ENCODE results near the gene SYCE1L. TPM values are rescaled to one million over a fixed set of nuclear protein-coding genes. Genes with fewer than 3 reads are reported as not detected.

SYCE1L gene
- polyA plus RNA-seq, 3 donors = 0.29 TPM; not detected in 2

GRCh38 chr16:77193377-77193776 is 5.8 kb upstream of the SYCE1L start:
- H3K4me2 ChIP-seq (replicated peaks; ENCODE audit: extremely low read depth, low read length, poor library complexity, severe bottlenecking) = no peak overlapping the region
- DNase-seq = no peak
- no peaks in the 10 kb centered on the region for H3K27me3 ChIP-seq (ENCODE audit: control insufficient read depth in 2 of 2, insufficient read depth in 2 of 2, low read length in 2 of 2)
- peaks cover 53 to 59% of the 10 kb centered on the region in 2 donors for H3K36me3 ChIP-seq (replicated peaks in 1 of 2; ENCODE audit: control insufficient read depth in 1 of 2, insufficient read depth in 2 of 2, low read length in 2 of 2)
- H3K9me3 ChIP-seq (replicated peaks in 1 of 2; ENCODE audit: control insufficient read depth in 1 of 2, insufficient read depth in 1 of 2, low read length in 2 of 2) = no peaks in the 10 kb centered on the region
- H3K4me3 ChIP-seq (replicated peaks in 1 of 3; ENCODE audit: low read depth in 2 of 3, low read length in 3 of 3) = no peak overlapping the region
- Mint-ChIP-seq H3K4me3 (no peak overlapping the region), H3K27ac (peak overlapping the region in 4 of 7 donors; percentile 38 to 82 (median 67)), H3K36me3 (peaks cover 61 to 62% of the 10 kb centered on the region in 2 donors), H3K4me1 (peaks cover 30% of the 10 kb centered on the region), H3K27me3 (ENCODE audit: low read depth in 3 of 3) (peaks cover 0 to 5% (median 0%) of the 10 kb centered on the region in 3 donors), H3K9me3 (peaks cover 0 to 13% (median 0%) of the 10 kb centered on the region in 7 donors)
- H2AFZ ChIP-seq (ENCODE audit: insufficient read depth, low read depth, low read length, poor library complexity, severe bottlenecking) = no peak overlapping the region
- intact Hi-C loops (cut with micrococcal nuclease) = loop anchor here in 1 of 2 donors (5.0 to 10.0 kb wide), 3 partner anchors 531 to 1626 kb away; partner anchors contain the start of genes GABARAPL2, NUDT7 and WWOX
- peaks cover 21 to 34% of the 10 kb centered on the region in 2 donors for H3K4me1 ChIP-seq (ENCODE audit: control insufficient read depth in 1 of 2, insufficient read depth in 2 of 2, low read length in 2 of 2)
- peaks cover 60% of the 10 kb centered on the region for H3K79me2 ChIP-seq (ENCODE audit: insufficient read depth, low read length)
- peaks cover 49% of the 10 kb centered on the region for H4K20me1 ChIP-seq (ENCODE audit: insufficient read depth, low read length)
- no peak overlapping the region for H3K9ac ChIP-seq (ENCODE audit: insufficient read depth, low read length, poor library complexity, severe bottlenecking)
- TF ChIP-seq, protein P1, sequence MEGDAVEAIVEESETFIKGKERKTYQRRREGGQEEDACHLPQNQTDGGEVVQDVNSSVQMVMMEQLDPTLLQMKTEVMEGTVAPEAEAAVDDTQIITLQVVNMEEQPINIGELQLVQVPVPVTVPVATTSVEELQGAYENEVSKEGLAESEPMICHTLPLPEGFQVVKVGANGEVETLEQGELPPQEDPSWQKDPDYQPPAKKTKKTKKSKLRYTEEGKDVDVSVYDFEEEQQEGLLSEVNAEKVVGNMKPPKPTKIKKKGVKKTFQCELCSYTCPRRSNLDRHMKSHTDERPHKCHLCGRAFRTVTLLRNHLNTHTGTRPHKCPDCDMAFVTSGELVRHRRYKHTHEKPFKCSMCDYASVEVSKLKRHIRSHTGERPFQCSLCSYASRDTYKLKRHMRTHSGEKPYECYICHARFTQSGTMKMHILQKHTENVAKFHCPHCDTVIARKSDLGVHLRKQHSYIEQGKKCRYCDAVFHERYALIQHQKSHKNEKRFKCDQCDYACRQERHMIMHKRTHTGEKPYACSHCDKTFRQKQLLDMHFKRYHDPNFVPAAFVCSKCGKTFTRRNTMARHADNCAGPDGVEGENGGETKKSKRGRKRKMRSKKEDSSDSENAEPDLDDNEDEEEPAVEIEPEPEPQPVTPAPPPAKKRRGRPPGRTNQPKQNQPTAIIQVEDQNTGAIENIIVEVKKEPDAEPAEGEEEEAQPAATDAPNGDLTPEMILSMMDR (IDR thresholded peaks at IDR 0.05) = no peak
- H3K27ac ChIP-seq (ENCODE audit: low read depth in 1 of 2, low read length in 2 of 2) = no peak overlapping the region
- WGBS (ENCODE audit: insufficient coverage) = over 99% methylated on average over 11 of the region's 13 CpGs

DNA sequence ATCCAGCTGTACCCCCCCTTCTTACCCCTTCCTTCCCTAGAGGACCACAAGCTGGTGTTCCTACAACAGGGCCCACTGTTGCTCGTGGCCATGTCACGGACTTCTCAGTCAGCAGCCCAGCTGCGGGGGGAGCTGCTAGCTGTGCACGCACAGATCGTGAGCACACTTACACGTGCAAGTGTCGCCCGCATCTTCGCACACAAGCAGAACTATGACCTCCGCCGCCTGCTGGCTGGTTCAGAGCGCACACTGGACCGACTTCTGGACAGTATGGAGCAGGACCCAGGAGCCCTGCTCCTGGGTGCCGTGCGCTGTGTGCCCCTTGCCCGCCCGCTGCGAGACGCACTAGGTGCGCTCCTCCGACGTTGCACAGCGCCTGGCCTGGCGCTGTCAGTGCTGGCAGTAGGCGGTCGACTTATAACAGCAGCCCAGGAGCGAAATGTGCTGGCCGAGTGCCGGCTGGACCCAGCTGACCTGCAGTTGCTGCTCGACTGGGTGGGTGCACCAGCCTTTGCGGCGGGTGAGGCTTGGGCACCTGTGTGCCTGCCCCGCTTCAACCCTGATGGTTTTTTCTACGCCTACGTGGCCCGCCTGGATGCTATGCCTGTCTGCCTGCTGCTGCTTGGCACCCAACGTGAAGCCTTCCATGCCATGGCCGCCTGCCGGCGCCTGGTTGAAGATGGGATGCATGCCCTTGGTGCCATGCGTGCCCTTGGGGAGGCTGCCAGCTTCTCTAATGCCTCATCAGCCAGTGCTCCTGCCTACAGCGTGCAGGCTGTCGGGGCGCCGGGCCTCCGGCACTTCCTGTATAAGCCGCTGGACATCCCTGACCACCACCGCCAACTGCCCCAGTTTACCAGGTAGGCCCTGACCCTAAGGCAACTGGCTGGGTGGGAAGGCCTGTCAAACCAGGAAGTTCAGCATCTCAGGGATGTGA is 4.6 kb upstream of the SYCE1L start:
- Histone ChIP-seq H3K4me2 (replicated peaks; ENCODE audit: extremely low read depth, low read length, poor library complexity, severe bottlenecking) (no peak overlapping the region), H4K20me1 (ENCODE audit: insufficient read depth, low read length) (peaks cover 60% of the 10 kb centered on the region), H3K27me3 (ENCODE audit: control insufficient read depth in 2 of 2, insufficient read depth in 2 of 2, low read length in 2 of 2) (no peaks in the 10 kb centered on the region), H3K4me1 (ENCODE audit: control insufficient read depth in 1 of 2, insufficient read depth in 2 of 2, low read length in 2 of 2) (peaks cover 21 to 34% of the 10 kb centered on the region in 2 donors), H3K9me3 (replicated peaks in 1 of 2; ENCODE audit: control insufficient read depth in 1 of 2, insufficient read depth in 1 of 2, low read length in 2 of 2) (no peaks in the 10 kb centered on the region), H3K4me3 (replicated peaks in 1 of 3; ENCODE audit: low read depth in 2 of 3, low read length in 3 of 3) (no peak overlapping the region), H2AFZ (ENCODE audit: insufficient read depth, low read depth, low read length, poor library complexity, severe bottlenecking) (no peak overlapping the region), H3K27ac (ENCODE audit: low read depth in 1 of 2, low read length in 2 of 2) (no peak overlapping the region), H3K9ac (ENCODE audit: insufficient read depth, low read length, poor library complexity, severe bottlenecking) (no peak overlapping the region), H3K36me3 (replicated peaks in 1 of 2; ENCODE audit: control insufficient read depth in 1 of 2, insufficient read depth in 2 of 2, low read length in 2 of 2) (peaks cover 65 to 71% of the 10 kb centered on the region in 2 donors), H3K79me2 (ENCODE audit: insufficient read depth, low read length) (peaks cover 60% of the 10 kb centered on the region)
- Mint-ChIP-seq H3K4me1 (peaks cover 30% of the 10 kb centered on the region), H3K9me3 (peaks cover 0 to 13% (median 0%) of the 10 kb centered on the region in 7 donors), H3K36me3 (peaks cover 72 to 73% of the 10 kb centered on the region in 2 donors), H3K27ac (peak overlapping the region in 4 of 7 donors; percentile 10 to 75 (median 38)), H3K4me3 (no peak overlapping the region), H3K27me3 (ENCODE audit: low read depth in 3 of 3) (peaks cover 0 to 2% (median 0%) of the 10 kb centered on the region in 3 donors)
- TF ChIP-seq, protein P1 (IDR thresholded peaks at IDR 0.05) = no peak
- intact Hi-C loops (cut with micrococcal nuclease) = loop anchor here in 1 of 2 donors (5.0 to 10.0 kb wide), 3 partner anchors 530 to 1627 kb away; partner anchors contain the start of genes GABARAPL2, NUDT7 and WWOX
- no peak for DNase-seq
- 98% methylated on average over 46 of the region's 48 CpGs for WGBS (ENCODE audit: insufficient coverage)

All from CD14-positive monocyte (primary cell).